Hematopoietic multipotent progenitor cell treated with erythropoietin and hydrocortisone succinate and interleukin-3 and kit ligand, for 15 days (in vitro differentiated cells): ENCODE results near the gene CREBRF.
"Not testable (repeated sequence)": the region's sequence is repeated elsewhere in the genome, so short reads cannot be mapped to it uniquely, and the experiment has no call there.

Experiments
- DNase-seq: peaks from one replicate; pipeline ENCODE4 v3.0.0-alpha.2; 2015; ENCODE audit warnings: low spot score

The CREBRF gene

DNA sequence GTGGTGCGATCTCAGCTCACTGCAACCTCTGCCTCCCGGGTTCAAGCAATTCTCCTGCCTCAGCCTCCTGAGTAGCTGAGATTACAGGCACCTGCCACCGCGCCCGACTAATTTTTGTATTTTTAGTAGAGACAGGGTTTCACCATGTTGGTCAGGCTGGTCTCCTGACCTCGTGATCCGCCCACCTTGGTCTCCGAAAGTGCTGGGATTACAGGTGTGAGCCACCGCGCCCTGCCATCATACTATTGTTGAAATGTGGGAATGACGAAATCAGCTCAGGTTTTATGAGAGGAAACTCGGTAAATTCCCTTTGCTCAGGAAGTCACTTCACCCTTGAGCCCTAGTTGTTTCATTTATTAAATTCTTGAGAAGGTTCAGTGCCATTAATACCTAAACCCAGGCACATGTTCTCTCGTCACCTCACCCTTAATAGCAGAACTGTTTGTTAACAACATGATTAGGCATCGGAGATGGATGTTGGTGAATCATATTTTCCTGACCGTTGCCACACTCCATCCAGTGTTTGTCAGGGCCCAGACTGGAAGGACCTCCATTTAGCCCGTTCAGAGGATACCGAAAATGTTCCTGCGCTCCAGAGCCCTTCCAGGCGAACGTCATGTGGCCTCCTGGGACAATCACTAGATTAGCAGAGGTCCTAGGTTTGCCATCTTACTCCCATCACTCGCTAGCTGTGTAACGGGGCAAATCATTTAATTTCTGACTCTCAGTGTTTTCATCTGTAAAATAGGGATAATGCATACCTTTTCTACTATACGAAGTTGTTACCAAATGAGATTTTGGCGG is 20.0 kb upstream of the CREBRF start:
- no peak for DNase-seq

DNA sequence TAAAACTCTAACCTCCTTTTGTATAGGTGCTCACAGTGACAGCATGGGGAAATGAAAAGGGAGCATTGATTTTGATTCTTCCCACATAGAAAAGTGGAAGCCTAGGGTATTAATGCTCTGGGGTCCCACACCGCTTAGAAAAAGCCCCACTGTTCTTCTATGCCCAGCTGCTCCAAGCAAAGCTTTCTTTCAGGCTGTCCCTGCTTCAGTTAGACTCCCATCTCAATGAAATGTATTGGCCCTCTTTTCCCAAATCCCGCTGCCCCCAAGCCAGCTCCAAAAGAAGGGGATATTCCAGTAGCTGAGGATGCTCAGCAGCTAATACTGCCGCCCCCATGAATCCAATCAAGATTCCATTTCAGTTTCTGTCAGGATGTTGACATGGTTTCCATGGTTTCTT is 17.0 kb upstream of the CREBRF start:
- no peak for DNase-seq

DNA sequence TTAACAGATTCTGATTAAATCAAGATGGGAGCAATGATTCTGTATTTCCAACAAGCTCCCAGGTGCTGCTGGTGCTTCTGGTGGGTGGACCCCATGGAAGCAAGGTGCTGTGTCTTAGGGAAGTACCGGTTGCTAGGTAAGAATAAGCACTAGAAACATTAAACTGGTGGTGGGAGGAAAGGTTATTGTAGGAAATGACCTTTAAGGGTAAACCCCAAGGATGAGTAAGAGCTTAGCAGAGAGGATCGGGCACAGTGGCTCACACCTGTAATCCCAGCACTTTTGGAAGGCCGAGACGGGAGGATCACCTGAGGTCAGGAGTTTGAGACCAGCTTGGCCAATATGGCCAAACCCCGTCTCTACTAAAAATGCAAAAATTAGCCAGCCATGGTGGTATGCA is 16.2 kb upstream of the CREBRF start:
- DNase-seq, result no peak

DNA sequence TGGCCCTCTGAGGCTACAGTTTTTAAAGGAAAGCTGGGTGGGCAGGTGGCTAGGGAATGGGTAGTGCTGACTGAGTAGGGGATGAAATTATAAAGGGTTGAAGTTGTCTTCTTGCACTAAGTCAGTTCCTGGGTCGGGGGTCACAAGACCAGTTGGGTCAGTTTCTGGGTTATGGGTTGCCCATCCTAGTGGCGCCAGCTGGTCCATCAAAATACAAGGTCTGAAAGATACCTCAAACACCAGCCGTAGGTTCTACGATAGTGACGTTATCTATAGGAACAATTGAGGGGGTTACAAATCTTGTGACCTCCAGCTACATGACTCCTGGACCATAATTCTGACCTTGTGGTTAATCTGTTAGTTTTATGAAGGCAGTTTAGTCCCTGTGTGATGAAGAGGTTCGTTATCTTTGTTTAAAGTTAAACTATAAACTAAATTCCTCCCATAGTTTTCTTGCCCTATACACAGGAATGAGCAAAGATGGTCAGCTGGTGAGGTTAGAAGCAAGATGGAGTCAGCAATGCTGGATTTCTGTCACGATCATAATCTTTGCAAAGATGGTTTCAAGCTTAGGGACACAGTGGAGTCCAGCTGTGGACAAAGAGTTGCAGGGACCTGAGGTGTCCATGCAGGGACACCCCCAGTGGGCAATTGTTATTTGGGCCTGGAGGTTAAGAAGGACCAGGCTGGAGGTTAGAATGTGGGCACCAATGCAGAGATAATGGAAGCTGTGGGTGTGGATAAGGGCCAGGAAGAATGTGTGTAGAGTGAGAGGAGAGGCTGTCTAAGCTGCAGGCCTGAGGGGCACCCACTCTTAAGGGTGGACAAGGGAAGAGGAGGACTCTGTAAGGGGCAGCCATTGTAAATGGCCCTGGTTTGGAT is 14.0 kb upstream of the CREBRF start:
- no peak for DNase-seq

DNA sequence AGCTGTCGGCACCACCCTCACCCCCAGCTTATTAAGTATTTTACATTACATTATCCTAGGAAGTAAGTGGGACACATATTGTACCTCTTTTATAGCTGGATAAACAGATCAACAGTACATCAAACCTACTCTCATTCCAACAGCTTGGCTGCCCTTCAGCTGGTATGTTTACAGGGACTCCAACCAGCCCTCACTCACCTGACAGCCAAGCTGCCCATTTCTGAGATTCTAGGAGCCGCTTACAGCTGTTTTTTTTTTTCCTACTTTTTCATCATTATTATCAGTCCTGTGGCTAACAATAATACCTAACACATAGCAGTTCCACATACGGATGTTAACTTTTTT is 13.4 kb upstream of the CREBRF start:
- DNase-seq, result no peak

DNA sequence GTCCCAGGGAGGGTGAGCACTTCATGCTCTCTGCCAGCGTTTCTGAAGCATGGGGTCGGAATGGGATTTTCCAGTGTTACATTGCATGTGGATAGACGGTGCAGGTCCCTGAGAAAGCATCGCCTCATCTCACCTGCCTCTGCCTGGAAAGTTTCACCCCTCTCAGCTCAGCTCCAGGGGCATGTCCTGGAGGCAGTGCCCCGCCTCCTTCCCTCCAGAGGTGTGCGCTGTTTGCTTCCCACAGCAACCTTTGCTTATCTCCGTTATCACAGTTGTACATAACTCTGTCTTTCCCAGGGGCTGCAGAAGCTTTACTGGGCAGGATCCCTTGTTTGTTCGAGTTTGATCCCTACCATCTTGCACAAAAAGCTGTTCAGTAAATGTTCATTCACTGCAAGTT is 10.7 kb upstream of the CREBRF start:
- DNase-seq, result no peak

DNA sequence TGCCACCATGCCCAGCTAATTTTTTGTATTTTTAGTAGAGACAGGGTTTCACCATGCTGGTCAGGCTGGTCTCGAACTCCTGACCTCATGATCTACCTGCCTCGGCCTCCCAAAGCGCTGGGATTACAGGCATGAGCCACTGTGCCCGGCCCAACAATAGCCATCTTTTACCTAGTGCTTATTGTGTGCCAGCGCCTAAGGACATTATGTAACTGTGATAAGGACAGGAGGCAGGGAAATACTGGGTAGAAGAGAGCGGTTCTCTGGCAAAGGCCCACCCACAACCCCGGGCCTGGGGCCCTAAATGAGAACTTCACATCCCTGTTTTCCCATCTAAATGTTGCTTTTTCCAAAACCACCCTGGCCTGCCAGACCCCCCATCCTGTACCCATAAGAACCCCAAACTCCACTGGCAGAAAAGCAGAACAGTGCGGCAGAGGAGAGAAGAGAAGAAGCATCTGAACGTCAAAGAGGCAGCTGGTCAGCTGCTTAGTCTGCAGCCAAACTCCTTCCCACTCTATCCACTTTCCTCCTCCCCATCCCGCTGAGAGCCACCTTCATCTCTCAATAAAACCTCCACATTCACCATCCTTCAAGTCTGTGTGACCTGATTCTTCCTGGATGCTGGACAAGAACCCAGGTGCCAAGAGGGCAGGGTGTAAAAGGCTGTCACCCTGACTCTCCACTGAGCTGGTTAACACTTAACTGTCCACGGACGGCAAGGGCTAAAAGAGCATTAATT is 8.9 kb upstream of the CREBRF start:
- DNase-seq, result not testable (repeated sequence)

DNA sequence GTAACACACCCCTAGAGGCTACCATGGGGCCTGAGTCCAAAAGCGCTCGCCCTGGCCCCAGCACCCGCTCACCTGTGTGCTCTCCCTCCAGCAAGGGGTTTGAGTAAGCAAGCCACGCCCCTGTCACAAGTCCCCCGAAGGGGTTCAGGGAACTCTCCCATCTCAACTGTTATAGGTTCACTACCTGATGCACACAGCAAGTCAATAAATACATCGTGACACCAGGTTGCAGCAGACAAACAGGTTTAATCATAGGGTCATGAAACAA is 8.4 kb upstream of the CREBRF start:
- no peak for DNase-seq

DNA sequence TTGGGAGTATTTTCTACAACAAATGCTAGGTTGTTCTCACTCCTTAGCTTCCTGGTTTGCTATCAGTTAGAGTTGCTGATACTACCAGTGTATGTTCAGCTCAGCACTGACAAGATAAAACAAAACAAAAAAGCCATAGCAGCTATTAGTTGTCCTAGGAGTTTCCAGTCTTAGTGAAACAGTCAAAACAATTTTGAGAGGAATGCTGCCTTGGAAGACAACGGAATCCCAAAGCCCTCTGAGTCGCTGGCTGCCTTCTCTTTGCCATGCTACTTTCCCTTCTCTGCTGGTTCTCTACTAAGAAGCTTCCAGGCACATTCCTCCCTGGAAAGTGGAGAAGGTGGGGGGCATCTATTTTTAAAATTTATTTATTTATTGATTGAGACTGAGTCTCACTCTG is 5.4 kb upstream of the CREBRF start:
- DNase-seq, result no peak

DNA sequence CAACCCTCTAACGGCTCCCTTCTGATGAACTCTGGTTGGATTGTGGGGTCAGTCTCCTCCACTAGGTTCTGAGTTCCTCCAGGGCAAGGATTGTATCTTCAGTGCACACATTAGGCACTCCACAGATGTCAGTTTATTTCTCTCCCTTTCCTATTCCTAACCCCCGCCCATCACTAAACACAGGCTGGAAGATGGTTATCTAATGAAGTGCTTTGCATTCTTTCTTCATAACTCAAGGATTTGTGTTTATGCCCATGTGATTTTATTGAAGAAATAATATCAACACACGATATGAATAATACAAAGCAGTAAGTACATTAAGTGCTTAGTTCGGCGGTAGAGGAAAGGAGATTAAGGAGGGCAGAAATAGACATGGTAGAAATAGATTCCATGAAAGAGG is 4.4 kb upstream of the CREBRF start:
- no peak for DNase-seq

DNA sequence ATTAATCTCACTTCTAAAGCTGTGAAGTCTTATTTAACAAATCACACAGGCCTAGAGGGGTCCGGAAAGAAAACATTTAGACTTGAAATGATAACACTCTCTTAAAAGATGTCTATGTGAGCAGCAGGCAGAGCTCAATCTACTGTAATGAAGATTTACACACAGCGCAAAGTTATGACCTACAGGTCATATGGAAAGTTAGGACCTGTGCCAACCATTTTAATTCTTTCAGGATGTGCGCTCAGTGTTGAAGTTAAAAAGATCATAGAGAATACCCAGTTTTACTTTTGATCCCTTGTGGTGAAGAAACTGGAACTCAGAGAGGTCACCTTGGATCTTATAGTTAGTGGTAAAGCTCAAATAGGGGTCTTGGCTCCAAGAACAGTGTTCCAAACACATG is 3.1 kb upstream of the CREBRF start:
- no peak for DNase-seq

DNA sequence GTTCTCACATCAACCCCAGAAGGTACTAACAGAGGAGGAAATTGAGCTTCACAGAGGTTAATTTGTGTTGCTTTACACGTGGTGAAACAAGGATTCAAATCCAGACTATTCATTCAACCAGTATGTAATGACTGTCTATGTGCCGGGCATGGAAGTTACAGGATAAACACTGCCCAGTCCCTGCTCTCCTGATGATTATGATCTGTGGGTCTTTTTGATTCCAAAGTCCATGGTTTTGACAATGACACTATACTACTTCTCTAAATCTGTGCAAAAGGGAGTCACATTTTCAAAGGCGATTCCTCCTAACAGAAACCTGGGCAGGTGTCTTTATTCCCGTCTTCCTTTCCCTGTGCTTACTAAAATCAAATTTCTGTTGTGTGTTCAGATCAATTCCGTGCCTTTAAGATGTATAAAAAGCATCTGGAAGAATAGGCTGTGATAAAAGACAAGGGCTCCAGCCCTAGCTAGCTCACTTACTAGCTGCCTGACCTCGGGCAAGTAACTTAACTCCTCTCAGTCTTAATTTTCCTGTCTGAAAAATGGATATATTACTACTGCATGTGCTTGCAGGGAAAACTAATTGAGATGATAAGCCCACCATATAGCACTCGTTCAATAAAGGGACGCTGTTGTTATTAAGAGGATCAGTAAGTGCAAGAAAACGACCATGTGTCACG is 970 bp upstream of the CREBRF start:
- no peak for DNase-seq

DNA sequence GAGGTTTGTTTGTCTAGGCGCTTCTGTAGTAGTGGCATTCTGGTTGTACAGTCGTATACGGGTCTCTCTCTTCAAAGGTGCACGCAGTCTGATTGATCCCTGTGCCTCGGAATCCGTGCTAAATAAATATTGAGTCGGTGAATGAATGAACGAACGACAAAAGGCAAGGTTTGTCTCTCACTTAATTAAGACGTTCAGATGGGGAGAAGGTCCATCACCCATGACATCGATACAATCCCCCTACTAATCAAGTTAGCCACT is 500 bp upstream of the CREBRF start:
- DNase-seq, result no peak

DNA sequence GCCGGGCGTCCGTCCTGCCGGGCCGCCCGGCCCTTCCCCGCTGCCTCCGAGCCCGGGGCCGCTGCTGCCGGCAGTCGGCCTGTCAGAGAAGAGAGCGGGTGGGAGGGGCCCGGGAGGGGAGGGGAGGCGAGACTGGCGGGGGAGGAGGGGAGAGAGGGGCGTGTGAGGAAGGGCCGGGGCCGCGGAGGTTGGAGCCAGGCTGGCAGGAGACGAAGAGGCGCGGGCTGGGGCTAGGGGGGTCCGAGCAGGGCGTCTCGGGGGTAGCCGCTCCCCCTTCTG is 570 bp downstream of the CREBRF start:
- no peak for DNase-seq

DNA sequence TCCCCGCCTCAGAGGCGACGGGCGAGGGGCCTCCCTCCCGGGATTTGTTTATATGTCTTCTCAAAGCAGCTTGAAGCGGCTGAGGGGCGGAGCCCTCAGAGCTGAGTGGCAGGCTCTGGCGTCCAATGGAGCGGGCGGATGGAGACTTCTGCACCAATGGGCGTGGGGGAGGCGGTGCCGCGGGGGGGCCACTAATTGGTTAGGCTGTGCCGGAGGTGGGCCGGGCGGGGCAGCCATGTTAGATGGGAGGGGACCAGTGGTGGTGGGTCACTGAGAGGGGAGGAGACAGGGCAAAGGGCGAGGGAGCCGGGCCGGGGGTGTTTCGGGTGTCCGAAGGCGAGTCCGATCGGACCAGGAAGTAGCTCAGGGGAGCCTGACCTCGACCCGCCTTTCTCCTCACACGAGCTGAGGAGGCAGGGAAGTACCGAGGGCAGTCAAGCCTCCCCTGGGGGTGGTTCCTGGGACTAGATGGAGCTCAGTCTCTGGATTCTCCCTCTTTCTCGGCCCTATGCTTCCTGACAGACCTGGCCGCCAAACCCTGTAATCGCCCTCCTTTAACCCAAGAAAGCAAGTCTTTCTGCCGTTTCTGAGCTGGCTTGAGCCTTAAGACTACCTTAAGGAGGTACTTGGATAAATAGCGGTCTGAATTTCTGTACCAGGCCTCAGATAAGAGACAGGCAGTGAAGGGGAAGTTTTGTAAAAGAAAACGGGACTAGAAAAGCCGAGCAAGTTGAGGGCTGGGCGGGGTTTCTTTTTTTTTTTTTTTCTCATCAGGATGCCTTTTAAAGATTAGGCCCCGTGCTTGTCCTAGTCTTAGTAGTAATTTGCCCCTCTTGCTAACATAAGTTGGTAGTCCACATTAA is 1.1 kb downstream of the CREBRF start:
- DNase-seq, result peak; percentile 98

DNA sequence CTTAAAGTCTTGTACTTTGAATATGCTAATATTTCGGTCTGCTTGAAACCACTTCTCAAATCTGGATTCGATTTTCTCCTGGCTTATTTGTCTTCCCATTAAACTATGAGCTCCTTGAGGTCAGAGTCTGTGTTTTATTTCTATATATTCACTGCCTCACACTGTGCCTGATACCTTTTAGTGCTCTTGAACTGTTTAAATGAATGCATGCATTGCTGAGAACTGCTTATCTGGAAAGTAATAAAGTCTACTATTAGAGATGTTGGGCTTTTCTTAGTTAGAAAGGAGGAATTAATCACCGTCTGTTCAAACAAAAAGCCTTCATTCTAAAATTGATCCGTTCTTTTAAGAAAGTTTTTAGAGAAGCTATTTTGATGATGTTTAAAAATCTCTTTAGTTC is 6.0 kb downstream of the CREBRF start:
- no peak for DNase-seq

DNA sequence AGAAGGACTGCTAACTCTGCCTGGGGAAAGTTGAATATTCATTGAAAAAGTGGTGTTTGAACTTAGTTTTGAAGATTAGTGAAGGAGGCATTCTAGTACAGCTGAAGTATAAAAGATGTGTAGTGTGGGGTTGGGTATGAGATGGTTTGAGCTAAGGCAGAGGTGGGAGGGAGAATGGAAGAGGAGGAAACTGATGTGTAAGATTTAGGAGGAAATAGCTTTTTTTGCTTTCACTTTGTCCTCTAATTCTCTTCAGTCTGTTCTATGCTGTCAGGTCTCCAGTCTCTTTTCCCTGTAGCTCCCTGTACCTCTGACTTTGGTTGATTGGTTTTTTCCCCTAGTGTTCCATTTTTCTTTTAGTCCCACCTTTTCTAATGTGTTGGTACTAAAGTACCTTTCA is 9.0 kb downstream of the CREBRF start:
- DNase-seq, result no peak

DNA sequence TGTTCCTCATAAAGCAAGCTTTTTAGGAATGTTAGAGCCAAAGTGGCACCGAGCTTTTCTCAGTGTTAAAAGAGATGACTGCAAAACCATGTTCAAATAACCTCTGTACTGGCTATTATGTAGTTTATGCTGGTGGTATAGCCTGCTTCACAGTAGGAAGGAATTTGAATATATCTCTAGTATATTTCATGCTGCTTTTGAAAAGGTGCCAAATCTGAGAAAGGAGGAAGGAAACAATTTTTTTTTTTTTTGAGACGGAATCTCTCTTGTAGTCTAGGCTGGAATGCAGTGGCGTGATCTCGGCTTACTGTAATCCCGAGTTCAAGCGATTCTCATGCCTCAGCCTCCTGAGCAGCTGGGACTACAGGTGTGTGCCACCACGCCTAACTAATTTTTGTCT is 13.5 kb downstream of the CREBRF start:
- DNase-seq, result no peak

DNA sequence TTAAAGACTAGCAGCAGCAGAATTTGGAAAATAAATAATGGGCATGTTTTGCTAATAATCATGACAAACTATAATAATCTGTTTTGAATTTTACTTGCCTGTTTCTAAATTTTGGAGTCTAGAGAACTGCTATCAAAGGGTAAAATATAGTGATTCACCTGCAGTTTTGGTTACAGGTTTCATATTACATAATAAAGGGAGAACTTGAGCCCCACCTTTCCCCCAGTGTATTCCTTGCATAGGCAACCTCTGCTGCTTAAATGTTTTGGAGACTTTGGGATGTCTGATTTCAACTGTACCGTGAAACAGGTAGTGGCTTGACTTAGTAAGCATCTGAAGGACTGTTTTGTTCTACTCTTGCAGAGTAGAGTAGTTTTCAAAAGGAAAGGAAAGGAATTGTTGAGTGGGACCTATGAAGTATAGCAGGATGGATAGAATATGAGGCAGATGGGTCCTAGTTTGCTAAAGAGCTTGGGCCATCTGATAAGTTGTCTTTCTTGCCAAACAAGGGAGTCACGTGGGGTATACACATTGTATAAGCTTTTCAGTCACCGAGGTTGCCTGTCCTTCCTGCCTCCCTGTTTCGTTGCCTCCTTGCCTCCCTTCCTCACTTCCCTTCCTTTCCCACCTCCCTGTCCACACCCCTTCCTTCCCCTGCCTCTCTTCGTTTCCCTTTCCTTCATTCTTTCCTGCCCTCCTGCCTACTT is 19.1 kb downstream of the CREBRF start:
- DNase-seq, result no peak

DNA sequence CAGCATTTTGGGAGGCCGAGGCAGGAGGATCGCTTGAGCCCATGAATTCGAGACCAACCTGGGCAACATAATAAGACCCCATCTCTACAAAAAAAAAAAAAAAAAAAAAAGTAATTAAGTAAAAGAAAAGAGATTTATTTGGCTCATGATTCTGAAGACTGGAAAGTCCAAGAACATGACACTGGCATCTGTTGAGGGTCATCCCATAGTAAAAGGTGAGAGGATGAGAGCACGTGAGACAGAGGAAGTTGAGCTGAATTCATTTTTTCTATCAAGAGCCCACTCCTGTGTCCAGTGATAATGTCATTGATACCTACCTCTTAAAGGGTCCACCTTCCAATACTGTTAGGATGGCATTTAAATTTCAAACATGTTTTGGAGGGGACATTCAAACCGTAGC is 19.8 kb downstream of the CREBRF start:
- DNase-seq, result no peak

DNA sequence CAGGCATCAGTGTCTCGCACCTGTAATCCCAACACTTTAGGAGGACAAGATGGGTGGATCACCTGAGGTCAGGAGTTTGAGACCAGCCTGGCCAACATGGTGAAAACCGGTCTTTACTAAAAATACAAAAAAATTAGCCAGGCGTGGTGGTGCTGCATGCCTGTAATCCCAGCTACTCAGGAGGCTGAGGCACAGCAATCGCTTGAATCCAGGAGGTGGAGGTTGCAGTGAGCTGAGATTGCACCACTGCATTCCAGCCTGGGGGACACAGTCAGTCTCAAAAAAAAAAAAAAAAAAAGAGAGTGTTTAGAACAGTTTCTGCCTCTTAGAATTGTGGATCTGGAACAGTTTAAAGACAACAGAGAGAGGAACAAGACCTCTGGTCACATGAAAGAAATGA is 20.3 kb downstream of the CREBRF start:
- DNase-seq, result not testable (repeated sequence)

DNA sequence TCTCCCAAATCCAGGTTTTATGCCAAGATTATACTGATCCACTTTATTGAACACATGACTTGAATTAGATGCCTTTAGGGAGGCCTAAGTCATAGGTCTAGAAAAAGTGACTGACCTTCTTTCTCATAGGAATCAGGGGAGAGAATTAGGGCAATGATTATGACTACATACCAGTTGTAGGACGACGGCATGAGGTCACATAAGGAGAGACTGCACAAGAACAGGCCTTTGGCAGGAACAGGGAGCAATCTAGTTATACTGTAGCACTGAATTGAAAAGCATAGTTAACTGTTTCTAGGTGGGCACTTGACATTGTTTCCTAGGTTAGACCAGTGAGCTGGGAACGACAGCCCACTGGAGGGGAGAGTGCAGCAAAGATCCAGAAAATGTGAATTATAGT is 22.7 kb downstream of the CREBRF start:
- DNase-seq, result no peak
